Uterus (tissue), 2 donors: ENCODE data around the gene KDM6A.

Experiments
- POLR2A ChIP-seq, 2 donors: fragments of 450-650 bp; IDR thresholded peaks; one replicate each; pipeline ENCODE4 v1.6.1; 2016; ENCODE audit warnings: antibody characterized with exemption in 2 of 2, mild to moderate bottlenecking in 1 of 2, moderate library complexity in 1 of 2
- TF ChIP-seq, protein P1 (sequence below), 4 experiments: fragments of 200-600 bp in 2 of 4; fragments of 450-650 bp in 2 of 4; sonication (generic) in 2 of 4; IDR thresholded peaks; one replicate each; pipeline ENCODE4 v1.5.1; 2016 to 2019; ENCODE audit warnings: antibody characterized with exemption in 4 of 4, mild to moderate bottlenecking in 2 of 4, moderate library complexity in 1 of 4

GRCh38 chrX:44949125-44949524, 76.1 kb downstream of the KDM6A start:
- TF ChIP-seq POLR2A (IDR thresholded peaks at IDR 0.05) = no peak
- TF ChIP-seq, protein P1, sequence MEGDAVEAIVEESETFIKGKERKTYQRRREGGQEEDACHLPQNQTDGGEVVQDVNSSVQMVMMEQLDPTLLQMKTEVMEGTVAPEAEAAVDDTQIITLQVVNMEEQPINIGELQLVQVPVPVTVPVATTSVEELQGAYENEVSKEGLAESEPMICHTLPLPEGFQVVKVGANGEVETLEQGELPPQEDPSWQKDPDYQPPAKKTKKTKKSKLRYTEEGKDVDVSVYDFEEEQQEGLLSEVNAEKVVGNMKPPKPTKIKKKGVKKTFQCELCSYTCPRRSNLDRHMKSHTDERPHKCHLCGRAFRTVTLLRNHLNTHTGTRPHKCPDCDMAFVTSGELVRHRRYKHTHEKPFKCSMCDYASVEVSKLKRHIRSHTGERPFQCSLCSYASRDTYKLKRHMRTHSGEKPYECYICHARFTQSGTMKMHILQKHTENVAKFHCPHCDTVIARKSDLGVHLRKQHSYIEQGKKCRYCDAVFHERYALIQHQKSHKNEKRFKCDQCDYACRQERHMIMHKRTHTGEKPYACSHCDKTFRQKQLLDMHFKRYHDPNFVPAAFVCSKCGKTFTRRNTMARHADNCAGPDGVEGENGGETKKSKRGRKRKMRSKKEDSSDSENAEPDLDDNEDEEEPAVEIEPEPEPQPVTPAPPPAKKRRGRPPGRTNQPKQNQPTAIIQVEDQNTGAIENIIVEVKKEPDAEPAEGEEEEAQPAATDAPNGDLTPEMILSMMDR (IDR thresholded peaks at IDR 0.05) = no peak
